Activated T-cell treated with anti-CD3 and anti-CD28 coated beads for 4 hours (primary cell): ENCODE measurements around the gene RPS6KA3.

Source experiments
- DNase-seq: peaks from one replicate; pipeline ENCODE4 v3.0.0-alpha.2; 2020

RPS6KA3 gene

GRCh38 chrX:20266810-20267606, at the start of gene RPS6KA3:
Gene RPS6KA3, minus strand, starts transcription at chrX:20266909. Its CDS starts 277 bp downstream, at chrX:20266632.
- DNase-seq = peak; percentile 81

- DNase-seq = no peak
Observed at GRCh38 chrX:20315140-20315539, 48.4 kb upstream of the RPS6KA3 start.

GRCh38 chrX:20313899-20314298, 47.2 kb upstream of the RPS6KA3 start:
- no peak for DNase-seq

DNA sequence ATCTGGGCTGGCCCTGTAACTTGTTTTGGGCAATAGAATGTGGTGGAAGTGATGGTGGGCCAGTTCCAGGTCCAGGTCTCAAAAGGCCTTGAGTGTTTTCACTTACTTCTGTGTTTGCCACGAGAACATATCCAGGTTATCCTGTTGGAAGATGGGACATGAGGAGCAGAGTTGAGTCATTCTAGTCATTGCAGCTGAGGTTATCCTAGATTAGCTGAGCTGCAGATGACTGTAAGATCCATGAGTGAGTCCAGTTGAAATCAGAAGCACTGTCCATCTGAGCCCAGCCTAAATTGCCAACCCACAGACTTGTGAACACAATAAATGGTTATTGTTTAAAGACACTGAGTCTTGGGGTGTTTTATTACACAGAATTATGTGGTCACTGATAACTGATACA, 45.3 kb upstream of the RPS6KA3 start:
- no peak for DNase-seq

GRCh38 chrX:20311505-20311904, 44.8 kb upstream of the RPS6KA3 start:
- no peak for DNase-seq

DNA sequence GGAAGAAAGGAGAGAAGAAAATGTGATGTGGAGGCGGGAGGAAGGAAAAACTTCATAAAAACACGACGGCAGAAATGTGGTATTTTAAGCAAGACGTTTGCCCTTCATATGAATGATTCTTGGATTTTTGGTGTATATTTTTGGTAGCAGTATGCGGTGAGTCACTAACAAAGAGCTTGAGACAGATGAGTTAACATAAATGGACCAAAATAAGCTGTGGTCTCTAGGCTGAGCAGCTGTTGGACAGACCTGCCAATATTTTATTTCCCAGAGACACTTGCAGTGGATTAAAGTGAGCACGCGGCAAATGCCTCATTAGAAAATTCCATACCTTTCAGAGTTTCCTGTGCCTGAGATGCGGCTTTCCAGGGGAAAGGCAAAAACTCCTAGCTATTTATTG, 43.1 kb upstream of the RPS6KA3 start:
- no peak for DNase-seq

DNA sequence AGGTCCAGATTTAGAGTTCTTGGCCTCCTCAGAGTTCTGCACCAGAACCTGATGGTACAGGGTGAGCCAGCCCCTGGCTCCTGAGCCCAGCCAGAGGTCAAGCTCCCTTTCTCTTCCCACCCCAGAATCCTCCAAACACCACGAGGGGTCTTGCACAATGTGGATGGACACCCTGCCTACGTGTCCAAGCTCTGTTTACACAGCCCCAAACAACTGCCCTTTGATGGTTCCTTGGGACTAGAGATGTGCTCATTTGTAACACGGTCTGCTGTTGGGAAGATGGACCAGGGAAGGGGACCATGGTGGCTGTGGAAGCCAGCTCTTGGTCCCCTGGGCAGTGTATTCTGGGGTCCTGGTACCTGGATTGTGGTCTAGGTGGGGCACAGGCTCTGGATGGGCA, 40.0 kb upstream of the RPS6KA3 start:
- DNase-seq = no peak

DNA sequence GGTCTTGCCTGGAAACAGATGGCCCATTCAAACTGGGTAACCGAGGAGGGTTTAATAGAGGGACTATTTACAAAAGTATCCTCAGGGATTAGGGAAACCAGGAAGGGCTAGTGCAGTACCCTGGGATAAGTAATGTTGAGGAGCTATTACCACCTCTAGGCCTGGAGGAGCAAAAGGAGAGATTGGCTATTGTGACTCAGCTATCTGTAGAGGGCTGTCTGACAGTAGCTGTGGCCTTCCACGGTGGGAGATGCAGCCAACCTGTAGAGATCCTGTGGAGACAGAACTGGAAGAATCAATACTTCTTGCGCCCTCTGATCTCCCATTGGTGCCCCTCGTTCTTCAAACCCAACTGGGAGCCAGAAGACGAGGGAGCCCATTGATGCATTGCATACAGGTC, 34.1 kb upstream of the RPS6KA3 start:
- DNase-seq = no peak

DNA sequence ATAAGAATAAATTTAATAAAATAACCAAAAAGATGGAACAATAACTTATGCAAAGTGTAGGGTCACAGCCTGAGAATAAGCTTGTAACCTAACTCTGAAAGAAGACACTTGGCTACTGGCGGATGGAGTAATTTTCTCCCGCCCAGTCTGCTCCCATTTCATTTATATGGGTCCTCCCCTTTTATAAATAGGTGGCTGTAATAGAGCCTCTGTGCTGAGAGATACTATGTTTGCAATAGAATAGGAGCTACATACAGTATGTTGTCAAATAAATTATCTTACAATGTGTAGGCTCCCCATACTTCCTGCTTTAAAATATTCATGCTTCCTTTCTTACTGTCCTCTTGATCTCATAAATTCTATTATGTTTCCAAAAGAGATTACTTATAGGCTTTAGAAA, 28.2 kb upstream of the RPS6KA3 start:
- no peak for DNase-seq

GRCh38 chrX:20294284-20294683, 27.6 kb upstream of the RPS6KA3 start:
- no peak for DNase-seq

- DNase-seq = no peak
Observed at GRCh38 chrX:20285511-20285910, 18.8 kb upstream of the RPS6KA3 start.

GRCh38 chrX:20284992-20285391, 18.3 kb upstream of the RPS6KA3 start:
- no peak for DNase-seq

GRCh38 chrX:20284444-20284843, 17.7 kb upstream of the RPS6KA3 start:
- no peak for DNase-seq

DNA sequence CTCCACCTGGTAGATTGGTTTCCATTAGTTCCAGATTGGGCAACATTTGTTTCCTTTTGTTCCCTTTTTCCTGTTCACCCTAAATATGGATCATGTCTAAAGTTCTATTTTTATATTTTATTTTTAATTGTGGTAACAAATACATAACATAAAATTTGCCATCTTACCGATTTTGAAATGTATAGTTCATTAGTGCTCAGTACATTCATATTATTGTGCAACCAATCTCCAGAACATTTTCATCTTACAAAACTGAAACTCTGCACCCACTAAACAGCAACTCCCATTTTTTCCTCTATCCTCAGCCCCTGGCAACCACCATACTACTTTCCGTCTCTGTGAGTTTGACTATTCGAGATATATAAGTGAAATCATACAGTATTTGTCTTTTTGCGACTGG, 14.2 kb upstream of the RPS6KA3 start:
- DNase-seq = no peak

DNA sequence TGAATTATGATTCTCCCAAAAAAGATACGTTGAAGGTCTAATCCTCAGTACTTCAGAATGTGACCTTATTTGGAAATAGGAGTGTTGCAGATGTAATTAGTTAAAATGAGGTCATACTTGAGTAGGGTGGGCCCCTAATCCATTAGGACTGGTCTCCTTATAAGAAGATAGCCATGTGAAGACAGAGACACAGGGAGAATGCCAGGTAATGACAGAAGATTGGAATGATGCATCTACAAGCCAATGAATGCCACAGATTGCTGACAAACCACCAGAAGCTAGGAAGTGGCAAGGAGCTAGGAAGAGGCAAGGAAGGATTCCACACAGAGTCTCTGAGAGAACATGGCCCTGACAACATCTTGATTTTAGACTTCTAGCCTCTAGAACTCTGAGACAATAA, 7.4 kb upstream of the RPS6KA3 start:
- no peak for DNase-seq

DNA sequence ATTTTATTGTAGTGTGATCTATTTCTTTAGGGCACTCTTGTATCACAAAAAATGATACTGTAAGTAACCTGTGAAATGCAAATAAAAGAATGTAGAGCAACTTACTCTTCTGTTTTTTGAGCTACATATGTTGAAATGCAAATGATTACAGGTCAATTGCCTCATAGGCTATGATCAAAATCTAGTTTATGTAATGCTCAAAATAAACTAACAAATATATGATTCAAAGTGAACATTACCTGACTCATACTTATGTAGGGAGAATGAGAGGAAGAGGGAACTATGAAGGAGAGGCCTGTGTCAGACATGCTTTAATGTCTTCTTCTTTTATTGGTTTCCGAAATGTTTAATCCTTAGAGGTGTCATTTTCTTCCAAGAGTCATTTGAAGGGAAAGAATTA, 5.0 kb upstream of the RPS6KA3 start:
- DNase-seq = no peak

GRCh38 chrX:20271186-20271585, 4.5 kb upstream of the RPS6KA3 start:
- DNase-seq = no peak

DNA sequence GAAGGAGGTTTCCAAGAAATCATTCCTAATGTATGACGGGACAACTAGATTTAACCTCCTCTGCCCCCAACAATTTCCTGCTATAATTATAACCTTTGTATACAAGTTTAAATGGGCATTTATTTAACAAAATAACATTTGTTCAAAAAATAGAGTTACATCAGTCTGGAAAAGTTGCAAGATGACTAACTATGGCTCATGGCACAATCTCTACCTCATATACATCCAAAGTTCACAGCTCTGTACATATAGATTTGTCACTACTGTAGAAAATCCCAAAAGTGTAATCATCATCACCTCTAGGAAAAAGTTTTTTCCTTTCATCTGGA, 3.8 kb upstream of the RPS6KA3 start:
- DNase-seq = no peak

DNA sequence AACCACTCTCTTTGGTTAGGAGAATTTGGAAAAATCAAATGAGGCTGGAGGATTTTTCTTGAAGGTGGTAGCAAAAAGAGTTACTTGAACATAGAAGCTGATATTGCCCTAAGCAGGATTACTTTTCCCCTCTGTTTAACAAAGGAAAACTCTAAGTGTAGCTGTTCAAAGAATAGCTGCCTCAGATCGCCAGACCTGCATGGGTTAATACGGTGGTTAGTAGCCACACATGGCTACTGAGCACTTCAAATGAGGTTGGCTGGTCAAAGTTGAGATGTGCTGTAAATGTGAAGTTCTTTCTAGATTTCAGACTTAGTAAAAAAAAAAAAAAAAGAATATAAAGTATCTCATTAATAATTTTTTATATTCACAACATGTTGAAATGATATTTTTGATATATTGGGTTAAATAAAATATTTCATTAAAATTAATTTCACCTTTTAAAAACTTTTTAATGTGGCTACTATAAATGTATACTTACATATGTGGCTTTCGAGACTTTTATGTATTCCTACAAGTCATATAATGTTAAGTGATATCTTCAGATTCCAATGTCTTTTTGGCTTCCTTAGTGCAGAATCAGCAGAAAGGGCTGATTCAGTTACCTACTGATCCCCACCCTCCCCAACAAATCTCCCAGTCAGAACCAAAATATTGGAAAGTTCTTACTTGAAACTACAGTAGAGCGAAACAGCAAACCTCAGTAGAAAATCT, 3.3 kb upstream of the RPS6KA3 start:
- no peak for DNase-seq

GRCh38 chrX:20267931-20268701, 1.4 kb upstream of the RPS6KA3 start:
- DNase-seq = peak; percentile 8

- no peak for DNase-seq
Observed at GRCh38 chrX:20267607-20267930, 860 bp upstream of the RPS6KA3 start.

- DNase-seq = peak; percentile 24
Observed at GRCh38 chrX:20265726-20266681, 705 bp downstream of the RPS6KA3 start.

DNA sequence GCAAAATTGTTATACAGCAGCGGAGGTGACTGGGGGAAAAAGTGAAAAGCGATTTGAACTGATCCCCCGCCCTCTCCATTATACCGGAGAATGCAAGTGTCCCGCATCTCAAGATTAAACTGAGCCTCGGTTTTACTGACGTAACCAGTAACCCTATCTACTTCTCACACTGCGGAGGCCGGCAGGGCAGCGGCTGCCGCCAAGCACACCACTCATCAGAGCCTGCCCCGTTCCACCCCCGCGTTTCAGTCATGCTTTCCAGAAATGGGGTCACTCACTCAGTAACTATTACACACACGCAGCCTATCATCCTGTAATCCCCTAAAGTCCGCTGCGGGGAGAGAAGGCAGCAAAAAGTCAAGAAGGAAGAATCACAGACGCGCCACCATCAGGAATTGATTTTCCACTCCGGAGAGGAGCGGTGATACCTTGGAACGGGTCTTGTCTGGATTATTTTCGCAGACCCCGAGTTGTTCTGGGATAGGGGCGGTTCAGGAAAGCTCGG, 1.4 kb downstream of the RPS6KA3 start:
- peak; percentile 54 for DNase-seq
